HG02885 (cell line): ENCODE data around the gene AQP12A.

ENCODE experiments used
- ATAC-seq: cut with Tn5 transposase; IDR thresholded peaks from one replicate; pipeline ENCODE4 v1.9.1; 2021; ENCODE audit warnings: mild to moderate bottlenecking; ENCODE audit not compliant: unreplicated experiment, poor library complexity

AQP12A gene

DNA sequence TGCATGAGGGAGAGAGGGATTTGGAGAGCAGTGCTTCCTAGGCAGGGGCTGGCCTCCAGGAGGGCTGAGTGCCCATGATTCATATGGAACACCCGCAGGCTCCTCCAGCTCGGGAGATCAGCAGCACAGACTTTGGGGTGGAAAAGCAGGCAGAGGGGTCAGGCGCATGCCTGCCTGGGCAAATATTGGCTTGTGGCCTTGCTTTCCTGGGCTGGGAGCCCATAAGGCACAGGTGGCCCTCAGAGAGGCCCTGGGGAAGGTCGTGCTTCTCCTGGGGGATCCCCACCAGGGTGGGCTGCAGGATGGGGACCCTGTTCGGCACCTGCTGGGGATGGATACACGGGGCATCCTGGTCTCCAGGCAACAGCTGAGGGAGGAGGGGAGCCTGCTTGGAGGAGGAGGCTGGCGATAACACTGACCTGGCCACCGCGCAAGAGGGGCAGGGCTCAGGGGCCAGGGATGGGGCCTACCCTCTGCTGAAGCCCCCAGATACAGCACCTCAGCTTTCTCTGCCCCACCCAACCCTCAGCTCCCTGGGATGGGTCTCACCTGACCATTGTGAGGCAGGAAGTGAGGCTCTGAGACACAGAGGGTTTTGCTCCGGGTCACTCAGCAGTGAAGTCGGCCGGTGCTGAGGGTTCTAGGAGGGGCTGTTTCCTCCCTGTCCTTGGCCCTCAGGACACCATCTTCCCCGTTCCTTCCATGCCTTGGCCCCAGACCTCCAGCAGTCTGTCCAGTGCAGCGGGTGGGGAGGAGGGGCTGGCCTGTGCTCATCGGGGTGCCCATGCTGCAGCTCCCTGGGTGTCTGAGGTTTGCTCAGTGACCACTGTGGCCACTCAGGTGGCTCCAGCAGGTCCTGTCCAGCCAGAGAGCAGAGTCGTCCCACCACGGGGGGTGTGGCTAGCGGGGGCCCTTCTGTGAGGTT is 12.0 kb downstream of the AQP12A start:
- no peak for ATAC-seq

DNA sequence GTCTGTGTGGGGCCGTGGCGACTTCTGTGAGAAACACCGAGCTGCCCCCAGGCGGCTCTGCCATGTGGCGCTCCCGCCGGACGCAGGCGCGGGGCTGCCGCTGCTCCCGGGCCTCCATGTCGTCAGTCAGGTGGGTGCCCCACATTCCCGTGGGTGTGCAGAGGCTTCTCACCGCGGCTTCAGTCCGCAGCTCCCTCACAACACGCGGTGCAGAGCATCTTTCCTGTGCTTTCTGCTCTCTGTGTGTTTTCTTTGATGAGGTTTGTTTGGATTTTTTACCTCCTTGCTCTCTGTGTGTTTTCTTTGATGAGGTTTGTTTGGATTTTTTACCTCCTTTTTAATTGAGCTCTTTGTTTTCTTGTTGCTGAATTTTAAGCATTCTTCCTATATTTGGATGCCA is 13.0 kb downstream of the AQP12A start:
- no peak for ATAC-seq

GRCh38 chr2:240705204-240705791 is 13.6 kb downstream of the AQP12A start:
- ATAC-seq = no peak

GRCh38 chr2:240707043-240707756 is 15.5 kb downstream of the AQP12A start:
- no peak for ATAC-seq

GRCh38 chr2:240707821-240708220 is 16.2 kb downstream of the AQP12A start:
- ATAC-seq = no peak

- ATAC-seq = no peak
Measured at GRCh38 chr2:240708457-240708856, 16.8 kb downstream of the AQP12A start.

GRCh38 chr2:240711296-240711695 is 19.6 kb downstream of the AQP12A start:
- no peak for ATAC-seq

DNA sequence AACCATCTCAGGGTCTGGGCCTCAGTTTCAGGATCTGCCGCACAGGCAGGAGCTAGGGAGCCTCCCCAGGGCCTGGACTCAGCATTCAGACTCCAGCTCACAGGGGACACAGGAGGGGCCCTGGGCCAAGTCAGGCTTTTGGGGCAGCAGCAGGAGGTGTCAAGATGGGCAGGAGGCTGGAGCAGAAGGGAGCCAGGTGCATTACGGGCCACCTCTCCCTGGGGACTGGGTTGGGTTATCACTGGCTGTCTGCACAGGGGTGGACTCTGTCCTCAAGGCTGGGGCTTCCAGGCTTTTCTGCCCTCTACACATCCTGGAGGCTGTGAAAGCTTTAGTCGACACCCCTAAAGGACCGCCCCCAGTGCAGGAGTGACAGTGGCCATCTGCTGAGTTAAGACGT is 20.0 kb downstream of the AQP12A start:
- no peak for ATAC-seq

DNA sequence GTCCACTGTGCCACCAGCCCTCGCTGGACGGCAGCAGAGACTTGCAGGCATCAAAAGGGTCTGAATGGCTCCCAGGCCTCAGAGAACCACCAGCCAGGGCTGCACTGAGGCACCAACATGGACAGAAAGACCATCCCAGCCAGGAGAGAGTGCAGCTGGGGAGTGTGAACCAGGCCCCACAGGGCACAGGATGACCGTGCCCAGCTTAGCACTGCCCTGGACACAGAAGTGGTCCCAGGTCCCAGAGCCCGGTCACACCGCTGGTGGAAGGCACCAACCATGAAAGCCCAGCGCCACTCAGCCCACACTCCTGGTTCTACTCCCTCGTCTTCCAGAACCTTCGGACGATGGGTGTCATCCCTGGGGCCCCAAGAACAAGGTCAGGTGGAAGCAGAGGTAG is 20.5 kb downstream of the AQP12A start:
- ATAC-seq = no peak

GRCh38 chr2:240713071-240713927 is 21.6 kb downstream of the AQP12A start:
- no peak for ATAC-seq

GRCh38 chr2:240713928-240714746 is 22.5 kb downstream of the AQP12A start:
- no peak for ATAC-seq

- ATAC-seq = no peak
Measured at GRCh38 chr2:240714747-240715725, 23.4 kb downstream of the AQP12A start.

DNA sequence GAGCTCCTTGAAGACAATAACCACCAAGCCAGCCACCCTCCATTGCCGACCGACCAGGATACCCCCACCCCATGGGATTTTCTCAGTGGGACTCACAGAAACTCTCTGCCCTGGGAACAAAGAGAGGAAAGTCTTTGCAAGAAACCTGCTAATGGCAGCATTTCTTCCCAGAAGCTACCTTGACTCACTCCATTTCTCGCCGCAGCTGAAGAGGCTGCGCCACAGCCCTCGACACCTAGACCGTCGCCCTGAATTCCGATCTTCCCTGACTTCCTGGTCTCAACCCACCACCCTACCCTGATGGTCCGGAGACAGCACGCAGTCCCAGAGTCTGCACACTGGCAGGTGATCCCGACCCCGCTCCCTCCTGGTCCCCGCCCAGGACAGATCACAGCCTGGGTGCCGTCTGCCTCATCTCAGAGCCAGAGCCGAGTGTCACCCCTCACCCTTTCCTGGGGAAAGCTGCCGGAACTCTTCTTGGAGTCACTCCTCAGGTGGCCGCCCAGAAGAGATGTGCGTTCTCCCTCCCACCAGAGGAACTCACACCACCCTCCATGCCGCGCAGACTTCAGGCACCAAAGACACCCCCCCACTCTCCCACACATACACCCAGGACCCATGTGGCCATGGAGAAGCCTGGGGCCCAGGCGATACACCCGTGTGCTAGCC is 24.6 kb downstream of the AQP12A start:
- ATAC-seq = no peak

DNA sequence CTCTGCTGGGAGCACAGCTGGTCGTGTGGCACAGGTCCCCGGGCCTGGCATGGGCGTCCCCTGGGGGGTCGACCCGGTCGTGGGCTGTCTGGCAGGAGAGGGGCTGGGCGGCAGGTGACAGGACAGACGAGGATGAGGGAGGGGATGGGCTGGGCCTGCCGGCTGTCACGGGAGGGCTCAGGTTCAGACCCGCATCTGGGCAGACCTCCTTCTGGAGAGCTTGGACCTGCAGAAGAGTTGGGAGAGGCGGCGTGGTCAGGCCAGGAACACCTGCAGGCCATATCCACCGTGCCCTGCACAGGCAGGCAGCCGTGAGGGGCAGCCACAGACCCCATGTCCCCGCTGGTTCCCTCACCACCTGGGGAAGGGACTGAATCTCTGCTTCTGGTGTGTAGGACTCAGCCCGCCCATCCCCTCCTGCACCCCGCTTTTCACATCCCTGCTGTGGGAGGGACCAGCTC is 25.5 kb downstream of the AQP12A start:
- ATAC-seq = no peak

- no peak for ATAC-seq
Measured at GRCh38 chr2:240717681-240718581, 26.3 kb downstream of the AQP12A start.

- no peak for ATAC-seq
Measured at GRCh38 chr2:240718896-240719490, 27.3 kb downstream of the AQP12A start.
